ENCODE measurements around the gene RNU2-1. TPM values are rescaled to one million over a fixed set of nuclear protein-coding genes. Genes with fewer than 3 reads are reported as not detected.

RNU2-1 gene
- total and polyA plus RNA-seq, 2 of the 13 experiments (the other 11 are each of a cell fraction or from before 2014, with no cell fraction given): not detected

DNA sequence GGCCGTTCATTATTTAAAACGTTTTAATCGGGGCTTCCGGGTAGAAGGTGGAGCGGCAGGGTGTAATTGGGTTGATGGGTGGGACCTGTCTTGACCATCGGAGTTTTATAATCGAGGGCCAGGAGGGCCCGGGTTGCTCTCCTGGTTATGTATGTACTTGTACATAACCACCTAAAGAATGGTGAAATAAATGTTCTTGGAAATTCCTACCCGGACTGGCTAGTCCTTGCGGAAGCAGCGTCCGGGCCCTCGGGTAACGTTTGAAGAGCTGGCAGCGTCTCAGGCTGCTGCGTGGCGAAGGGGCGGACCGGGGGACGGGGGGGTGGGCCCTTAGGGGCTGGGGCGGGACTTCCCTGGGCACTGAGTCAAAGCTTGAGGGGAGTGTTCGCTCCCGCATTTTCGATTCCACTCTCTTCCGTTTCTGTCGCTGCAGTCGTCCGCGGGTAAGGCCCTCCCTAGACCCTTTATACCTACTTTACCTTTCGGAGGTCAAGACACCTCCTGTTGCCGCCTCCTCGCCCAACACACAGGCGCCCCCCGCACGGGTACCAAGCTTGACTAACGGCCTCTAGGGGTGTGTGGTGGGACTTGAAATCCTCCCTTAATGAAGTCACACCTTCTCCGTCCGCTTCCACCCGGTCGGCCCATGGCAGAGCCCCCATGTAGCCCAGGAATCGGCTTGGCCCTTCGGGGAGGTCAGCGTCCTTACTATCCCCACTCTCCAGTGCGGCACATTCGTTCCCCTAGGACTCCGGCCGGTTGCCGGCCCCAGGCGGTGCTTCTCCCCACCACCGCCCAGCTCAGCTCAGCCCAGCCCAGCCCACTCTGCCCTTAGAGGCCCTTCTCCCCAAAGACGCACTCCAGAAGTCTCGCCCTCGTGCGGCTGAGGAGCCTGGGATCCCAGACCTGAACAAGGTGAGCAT, 22.0 kb downstream of the RNU2-1 start, which contains the start of gene TMEM106A (continued):
- no peak for TF ChIP-seq BATF2 (CRISPR knock-in tag; IDR thresholded peaks at IDR 0.05)
- no peak for TF ChIP-seq ZNF782 (CRISPR knock-in tag; IDR thresholded peaks at IDR 0.05; ENCODE audit: borderline replicate concordance)
- TF ChIP-seq PRMT3 (CRISPR knock-in tag; IDR thresholded peaks at IDR 0.05; ENCODE audit: borderline replicate concordance, low read depth): no peak
- TF ChIP-seq GABPA (IDR thresholded peaks at IDR 0.05; ENCODE audit: low read depth, low read length): no peak
- peak; percentile 59 for TF ChIP-seq GABPA (CRISPR knock-in tag; IDR thresholded peaks at IDR 0.05; ENCODE audit: low read depth)
- no peak for TF ChIP-seq MBNL3 (CRISPR knock-in tag; conservative IDR thresholded peaks at IDR 0.05)
- TF ChIP-seq ZNF580 (CRISPR knock-in tag; IDR thresholded peaks at IDR 0.05; ENCODE audit: borderline replicate concordance, low read depth): no peak
- no peak for TF ChIP-seq SMARCE1 (IDR thresholded peaks at IDR 0.05; ENCODE audit: borderline replicate concordance)
- TF ChIP-seq, protein P1, sequence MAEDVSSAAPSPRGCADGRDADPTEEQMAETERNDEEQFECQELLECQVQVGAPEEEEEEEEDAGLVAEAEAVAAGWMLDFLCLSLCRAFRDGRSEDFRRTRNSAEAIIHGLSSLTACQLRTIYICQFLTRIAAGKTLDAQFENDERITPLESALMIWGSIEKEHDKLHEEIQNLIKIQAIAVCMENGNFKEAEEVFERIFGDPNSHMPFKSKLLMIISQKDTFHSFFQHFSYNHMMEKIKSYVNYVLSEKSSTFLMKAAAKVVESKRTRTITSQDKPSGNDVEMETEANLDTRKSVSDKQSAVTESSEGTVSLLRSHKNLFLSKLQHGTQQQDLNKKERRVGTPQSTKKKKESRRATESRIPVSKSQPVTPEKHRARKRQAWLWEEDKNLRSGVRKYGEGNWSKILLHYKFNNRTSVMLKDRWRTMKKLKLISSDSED (CRISPR knock-in tag; IDR thresholded peaks at IDR 0.05): no peak
- no peak for TF ChIP-seq ZNF101 (CRISPR knock-in tag; IDR thresholded peaks at IDR 0.05; ENCODE audit: borderline replicate concordance, low read depth)
- no peak for TF ChIP-seq ZNF609 (CRISPR knock-in tag; IDR thresholded peaks at IDR 0.05; ENCODE audit: borderline replicate concordance)
- TF ChIP-seq NCOR1 (IDR thresholded peaks at IDR 0.05; ENCODE audit: borderline replicate concordance, low read length): no peak
- TF ChIP-seq ZNF572 (CRISPR knock-in tag; IDR thresholded peaks at IDR 0.05): peak; percentile 90
- no peak for TF ChIP-seq EHMT2 (IDR thresholded peaks at IDR 0.05; ENCODE audit: borderline replicate concordance, low read depth, low read length)
- TF ChIP-seq ZNF598 (CRISPR knock-in tag; IDR thresholded peaks at IDR 0.05; ENCODE audit: borderline replicate concordance): peak; percentile 85
- no peak for TF ChIP-seq CENPT (CRISPR knock-in tag; IDR thresholded peaks at IDR 0.05; ENCODE audit: low read depth)
- no peak for TF ChIP-seq CEBPG (CRISPR knock-in tag; IDR thresholded peaks at IDR 0.05)
- TF ChIP-seq ZNF124 (CRISPR knock-in tag; IDR thresholded peaks at IDR 0.05): no peak
- TF ChIP-seq EED (CRISPR knock-in tag; IDR thresholded peaks at IDR 0.05): no peak; the same call in 1 of the 2 replicates
- TF ChIP-seq, protein P2, sequence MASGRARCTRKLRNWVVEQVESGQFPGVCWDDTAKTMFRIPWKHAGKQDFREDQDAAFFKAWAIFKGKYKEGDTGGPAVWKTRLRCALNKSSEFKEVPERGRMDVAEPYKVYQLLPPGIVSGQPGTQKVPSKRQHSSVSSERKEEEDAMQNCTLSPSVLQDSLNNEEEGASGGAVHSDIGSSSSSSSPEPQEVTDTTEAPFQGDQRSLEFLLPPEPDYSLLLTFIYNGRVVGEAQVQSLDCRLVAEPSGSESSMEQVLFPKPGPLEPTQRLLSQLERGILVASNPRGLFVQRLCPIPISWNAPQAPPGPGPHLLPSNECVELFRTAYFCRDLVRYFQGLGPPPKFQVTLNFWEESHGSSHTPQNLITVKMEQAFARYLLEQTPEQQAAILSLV (CRISPR knock-in tag; IDR thresholded peaks at IDR 0.05; ENCODE audit: borderline replicate concordance): 0 out of 2 replicates have a peak, but pooled peaks have one; percentile 57
- TF ChIP-seq KAT8 (CRISPR knock-in tag; IDR thresholded peaks at IDR 0.05): peak; percentile 79
